SU-DHL-6 (cell line): ENCODE results near the gene GYG1.

Experiments
- H2AFZ ChIP-seq: fragments of 200-600 bp; sonication (generic); 2 replicates; pipeline ENCODE4 v1.6.1; 2014; ENCODE audit warnings: low read depth, mild to moderate bottlenecking, moderate library complexity, mixed read lengths, antibody characterized with exemption, low read length; ENCODE audit not compliant: severe bottlenecking
- H3F3A ChIP-seq: fragments of 200-600 bp; shearing (Covaris generic); 2 replicates; pipeline ENCODE4 v1.6.0; 2016; ENCODE audit warnings: antibody characterized with exemption, mild to moderate bottlenecking; ENCODE audit not compliant: insufficient read depth
- H3K27ac ChIP-seq: fragments of 200-600 bp; sonication (generic); 2 replicates; pipeline ENCODE4 v1.5.1; 2016; ENCODE audit warnings: low read depth, mild to moderate bottlenecking, low read length, moderate library complexity, mixed read lengths
- H3K27me3 ChIP-seq: fragments of 200-600 bp; sonication (generic), shearing (Covaris generic); 2 replicates; pipeline ENCODE4 v1.6.0; 2014; ENCODE audit warnings: mild to moderate bottlenecking, low read length
- H3K36me3 ChIP-seq: fragments of 200-600 bp; sonication (generic); 2 replicates; pipeline ENCODE4 v1.6.1; 2014; ENCODE audit warnings: mild to moderate bottlenecking, low read length, mixed read lengths
- H3K4me2 ChIP-seq: fragments of 300-600, 200-600 bp; shearing (Covaris generic), sonication (generic); 2 replicates; pipeline ENCODE4 v1.6.0; 2014; ENCODE audit warnings: low read length, low read depth, mild to moderate bottlenecking; ENCODE audit not compliant: poor library complexity, severe bottlenecking
- H3K4me3 ChIP-seq: fragments of 200-600 bp; sonication (generic); 2 replicates; pipeline ENCODE4 v1.5.1; 2014; ENCODE audit warnings: antibody characterized with exemption, low read length, mild to moderate bottlenecking, mixed read lengths; ENCODE audit not compliant: insufficient read depth, poor library complexity, severe bottlenecking
- H3K79me2 ChIP-seq: fragments of 200-600 bp; sonication (generic); 2 replicates; pipeline ENCODE4 v1.6.1; 2014; ENCODE audit warnings: mild to moderate bottlenecking, low read length, moderate library complexity; ENCODE audit not compliant: insufficient read depth
- H3K9ac ChIP-seq: fragments of 200-600 bp; sonication (generic); 2 replicates; pipeline ENCODE4 v1.7.0; 2014; ENCODE audit warnings: mild to moderate bottlenecking, low read length
- H3K9me2 ChIP-seq: fragments of 200-600 bp; sonication (generic); replicated peaks from 2 replicates; pipeline ENCODE4 v1.6.1; 2014; ENCODE audit warnings: low read length; ENCODE audit not compliant: insufficient read depth
- H3K9me3 ChIP-seq: fragments of 200-600 bp; sonication (generic); 2 replicates; pipeline ENCODE4 v1.6.1; 2014; ENCODE audit warnings: low read length, mixed read lengths; ENCODE audit not compliant: insufficient read depth
- H4K20me1 ChIP-seq: fragments of 200-600 bp; sonication (generic); 2 replicates; pipeline ENCODE4 v1.6.1; 2014; ENCODE audit warnings: low read depth, mild to moderate bottlenecking, antibody characterized with exemption, low read length, moderate library complexity, mixed read lengths
- EZH2phosphoT487 ChIP-seq: fragments of 200-600 bp; sonication (generic), shearing (Covaris generic); conservative IDR thresholded peaks from 2 replicates; pipeline ENCODE4 v1.6.1; 2018; ENCODE audit warnings: mild to moderate bottlenecking, antibody characterized with exemption, low read length, moderate library complexity, mixed read lengths
- TF ChIP-seq, protein P1 (sequence below): fragments of 200-600 bp; sonication (generic); IDR thresholded peaks from one replicate; pipeline ENCODE4 v1.5.1; 2017; ENCODE audit warnings: antibody characterized with exemption, mild to moderate bottlenecking, low read length, moderate library complexity; ENCODE audit not compliant: insufficient read depth, poor library complexity, severe bottlenecking

Gene GYG1

GRCh38 chr3:148998297-148998696 is 7.0 kb downstream of the GYG1 start:
- H3F3A ChIP-seq, result no peaks in the 10 kb centered on the region
- H3K36me3 ChIP-seq, result peaks cover 16% of the 10 kb centered on the region; the same call in 1 of the 2 replicates
- no peaks in the 10 kb centered on the region for H3K9me3 ChIP-seq
- H3K27ac ChIP-seq, result no peak overlapping the region
- no peak overlapping the region for H3K9ac ChIP-seq
- no peak overlapping the region for H2AFZ ChIP-seq
- no peak overlapping the region for H3K4me2 ChIP-seq
- no peaks in the 10 kb centered on the region for H4K20me1 ChIP-seq
- H3K27me3 ChIP-seq, result no peaks in the 10 kb centered on the region
- H3K9me2 ChIP-seq, result no peaks in the 10 kb centered on the region
- H3K79me2 ChIP-seq, result no peaks in the 10 kb centered on the region
- TF ChIP-seq, protein P1, sequence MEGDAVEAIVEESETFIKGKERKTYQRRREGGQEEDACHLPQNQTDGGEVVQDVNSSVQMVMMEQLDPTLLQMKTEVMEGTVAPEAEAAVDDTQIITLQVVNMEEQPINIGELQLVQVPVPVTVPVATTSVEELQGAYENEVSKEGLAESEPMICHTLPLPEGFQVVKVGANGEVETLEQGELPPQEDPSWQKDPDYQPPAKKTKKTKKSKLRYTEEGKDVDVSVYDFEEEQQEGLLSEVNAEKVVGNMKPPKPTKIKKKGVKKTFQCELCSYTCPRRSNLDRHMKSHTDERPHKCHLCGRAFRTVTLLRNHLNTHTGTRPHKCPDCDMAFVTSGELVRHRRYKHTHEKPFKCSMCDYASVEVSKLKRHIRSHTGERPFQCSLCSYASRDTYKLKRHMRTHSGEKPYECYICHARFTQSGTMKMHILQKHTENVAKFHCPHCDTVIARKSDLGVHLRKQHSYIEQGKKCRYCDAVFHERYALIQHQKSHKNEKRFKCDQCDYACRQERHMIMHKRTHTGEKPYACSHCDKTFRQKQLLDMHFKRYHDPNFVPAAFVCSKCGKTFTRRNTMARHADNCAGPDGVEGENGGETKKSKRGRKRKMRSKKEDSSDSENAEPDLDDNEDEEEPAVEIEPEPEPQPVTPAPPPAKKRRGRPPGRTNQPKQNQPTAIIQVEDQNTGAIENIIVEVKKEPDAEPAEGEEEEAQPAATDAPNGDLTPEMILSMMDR, result no peak
- H3K4me3 ChIP-seq, result no peak overlapping the region

- Histone ChIP-seq H4K20me1 (no peaks in the 10 kb centered on the region), H3K9me3 (no peaks in the 10 kb centered on the region), H3K27ac (no peak overlapping the region), H2AFZ (no peak overlapping the region), H3K4me3 (no peak overlapping the region), H3F3A (no peaks in the 10 kb centered on the region), H3K36me3 (peaks cover 16% of the 10 kb centered on the region; the same call in 1 of the 2 replicates), H3K27me3 (no peaks in the 10 kb centered on the region), H3K4me2 (no peak overlapping the region), H3K9ac (no peak overlapping the region), H3K9me2 (no peaks in the 10 kb centered on the region), H3K79me2 (no peaks in the 10 kb centered on the region)
- TF ChIP-seq, protein P1, result no peak
Measured at GRCh38 chr3:148998715-148999423, 7.5 kb downstream of the GYG1 start.

- Histone ChIP-seq H3K9ac (no peak overlapping the region), H3K4me2 (no peak overlapping the region), H3K4me3 (no peak overlapping the region), H2AFZ (no peak overlapping the region), H3F3A (no peaks in the 10 kb centered on the region), H3K36me3 (peaks cover 16% of the 10 kb centered on the region; the same call in 1 of the 2 replicates), H3K79me2 (no peaks in the 10 kb centered on the region), H3K27me3 (no peaks in the 10 kb centered on the region), H3K27ac (no peak overlapping the region), H4K20me1 (no peaks in the 10 kb centered on the region), H3K9me2 (no peaks in the 10 kb centered on the region), H3K9me3 (no peaks in the 10 kb centered on the region)
- TF ChIP-seq, protein P1, result no peak
- TF ChIP-seq EZH2phosphoT487, result no peak
Measured at GRCh38 chr3:148999806-149000205, 8.5 kb downstream of the GYG1 start.
